ENCODE results near the gene ZBBX.

The ZBBX gene

DNA sequence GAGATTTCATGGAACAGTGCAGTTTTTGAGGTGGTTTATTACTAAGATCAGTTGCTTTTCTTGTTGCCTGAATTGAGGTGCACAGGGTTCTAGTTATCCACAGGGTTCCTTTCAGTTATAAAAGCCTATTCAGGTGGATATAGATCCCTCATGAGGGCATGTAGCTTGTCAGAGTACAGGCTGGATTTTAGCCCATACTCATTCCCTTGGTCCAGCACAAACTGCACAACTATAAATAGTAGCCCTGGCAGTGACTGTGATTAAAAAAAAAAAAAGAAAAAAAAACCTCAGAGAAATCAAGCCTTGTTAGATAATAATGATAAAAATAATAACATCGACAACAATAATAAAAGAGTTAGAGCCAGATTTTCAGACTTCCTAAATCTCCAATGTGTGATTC lies 154.3 kb downstream of the ZBBX start:
- no peak for TF ChIP-seq POLR2AphosphoS5 (IDR thresholded peaks at IDR 0.05; ENCODE audit: low read depth, low read length)
- TF ChIP-seq TAF1 (IDR thresholded peaks at IDR 0.05; ENCODE audit: borderline replicate concordance, low read depth, low read length), result no peak
- TF ChIP-seq POLR2A (IDR thresholded peaks at IDR 0.05; ENCODE audit: low read depth, low read length), result no peak
- DNase-seq (ENCODE audit: insufficient read length), result no peak
- FAIRE-seq, result no peak

DNA sequence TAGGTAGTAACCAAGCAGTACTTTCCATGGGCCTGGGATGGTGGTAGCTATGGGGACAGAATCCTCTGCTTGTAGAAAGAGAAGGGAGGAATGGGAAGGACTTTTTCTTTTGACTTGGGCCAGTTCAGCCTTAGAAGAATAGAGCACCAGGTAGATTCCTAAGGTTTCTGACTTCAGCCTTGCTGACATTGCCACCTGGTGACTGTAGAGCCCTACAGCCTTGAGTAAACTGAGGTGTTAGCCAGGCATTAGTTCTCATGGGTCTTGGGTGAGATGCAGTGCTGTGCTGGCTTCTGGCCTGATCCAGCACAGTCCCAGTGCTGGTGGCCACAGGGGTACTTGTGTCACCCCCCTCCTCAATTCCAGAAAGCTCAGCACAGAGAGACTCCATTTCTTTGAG lies 171.1 kb downstream of the ZBBX start:
- TF ChIP-seq TAF1 (IDR thresholded peaks at IDR 0.05; ENCODE audit: borderline replicate concordance, low read depth, low read length) (no peak), POLR2A (IDR thresholded peaks at IDR 0.05; ENCODE audit: low read depth, low read length) (no peak), POLR2AphosphoS5 (IDR thresholded peaks at IDR 0.05; ENCODE audit: low read depth, low read length) (no peak)
- no peak for DNase-seq (ENCODE audit: insufficient read length)
- no peak for FAIRE-seq

DNA sequence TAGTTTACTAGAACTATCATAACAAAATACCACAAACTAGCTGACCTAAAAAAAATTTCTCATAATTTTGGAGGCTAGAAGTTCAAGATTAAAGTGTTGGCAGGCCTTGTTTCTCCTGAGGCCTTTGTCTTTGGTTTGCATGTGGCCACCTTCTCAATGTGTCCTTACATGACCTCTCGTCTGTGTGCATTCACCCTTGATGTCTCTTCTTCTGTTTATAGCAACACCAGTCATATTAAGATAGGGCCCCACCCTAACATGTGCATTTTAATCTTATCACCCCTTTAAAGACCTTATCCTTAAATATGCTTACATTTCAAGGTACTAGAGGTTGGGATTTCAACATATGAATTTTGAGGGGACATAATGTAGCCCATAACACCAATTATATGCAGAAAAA lies 177.0 kb downstream of the ZBBX start:
- no peak for DNase-seq (ENCODE audit: insufficient read length)
- TF ChIP-seq POLR2A (IDR thresholded peaks at IDR 0.05; ENCODE audit: low read depth, low read length) (no peak), TAF1 (IDR thresholded peaks at IDR 0.05; ENCODE audit: borderline replicate concordance, low read depth, low read length) (no peak), POLR2AphosphoS5 (IDR thresholded peaks at IDR 0.05; ENCODE audit: low read depth, low read length) (no peak)
- FAIRE-seq, result no peak

DNA sequence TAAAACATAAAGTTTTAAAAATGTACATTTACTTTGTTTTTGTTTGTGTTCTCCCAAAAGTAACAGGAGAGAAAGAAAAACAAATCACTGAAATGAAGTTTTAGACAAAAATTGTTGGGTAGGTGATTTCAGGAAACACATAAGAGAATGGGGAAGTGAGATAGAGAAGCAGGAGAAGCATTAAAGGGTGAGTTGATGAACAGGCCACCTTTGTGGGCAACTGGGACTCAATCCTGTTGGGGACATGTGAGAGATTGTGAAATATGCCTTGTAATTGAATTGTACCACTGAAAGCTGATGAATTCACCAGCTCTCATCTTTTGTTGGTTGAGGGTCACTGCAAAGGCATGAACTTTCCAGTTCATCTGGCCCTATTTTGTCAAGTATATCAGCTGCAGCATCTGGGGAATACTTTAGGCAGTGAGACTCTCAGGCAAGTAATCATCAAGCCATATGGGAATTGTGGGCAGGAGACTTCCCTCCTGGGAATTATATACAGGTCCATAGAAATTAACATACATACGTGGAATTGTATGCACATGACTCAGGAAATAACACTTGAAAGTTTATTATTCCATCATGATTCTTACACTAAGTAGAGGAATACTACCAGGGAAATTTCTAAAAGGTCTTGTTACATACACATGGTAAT lies 181.0 kb downstream of the ZBBX start:
- TF ChIP-seq TAF1 (IDR thresholded peaks at IDR 0.05; ENCODE audit: borderline replicate concordance, low read depth, low read length) (no peak), POLR2A (IDR thresholded peaks at IDR 0.05; ENCODE audit: low read depth, low read length) (no peak), POLR2AphosphoS5 (IDR thresholded peaks at IDR 0.05; ENCODE audit: low read depth, low read length) (no peak)
- no peak for FAIRE-seq
- DNase-seq (ENCODE audit: insufficient read length), result no peak
